Retinal pigment epithelial cell (primary cell): ENCODE measurements around the gene TBCC.
"Not testable (repeated sequence)": the region's sequence is repeated elsewhere in the genome, so short reads cannot be mapped to it uniquely, and the experiment has no call there.

Experiments used
- DNase-seq: peaks from one replicate; pipeline ENCODE4 v3.0.0-alpha.2; 2010; ENCODE audit warnings: low read depth
- H3K4me3 ChIP-seq: 2 replicates; pipeline ENCODE4 v1.5.1; 2011; ENCODE audit warnings: mild to moderate bottlenecking, low read length, control low read depth, moderate library complexity
- CTCF ChIP-seq: conservative IDR thresholded peaks from 2 replicates; pipeline ENCODE4 v1.5.1; 2011; ENCODE audit warnings: low read depth, low read length, control low read depth, inconsistent platforms

TBCC gene

GRCh38 chr6:42707595-42707994 lies 38.3 kb downstream of the TBCC start:
- H3K4me3 ChIP-seq: no peak overlapping the region
- TF ChIP-seq CTCF: no peak
- DNase-seq: no peak

- H3K4me3 ChIP-seq: no peak overlapping the region
- TF ChIP-seq CTCF: no peak
These were observed 40.9 kb downstream of the TBCC start for GRCh38 chr6:42704937-42705374.

GRCh38 chr6:42704251-42704936 lies 41.5 kb downstream of the TBCC start:
- H3K4me3 ChIP-seq: no peak overlapping the region
- no peak for DNase-seq
- no peak for TF ChIP-seq CTCF

More at GRCh38 chr6:42704937-42705374, 40.9 kb downstream of the TBCC start:
- DNase-seq: no peak

GRCh38 chr6:42702786-42703185 lies 43.1 kb downstream of the TBCC start:
- not testable (repeated sequence) for H3K4me3 ChIP-seq, DNase-seq

GRCh38 chr6:42702200-42702599 lies 43.7 kb downstream of the TBCC start:
- H3K4me3 ChIP-seq: no peak overlapping the region
- no peak for TF ChIP-seq CTCF
- no peak for DNase-seq

- H3K4me3 ChIP-seq: no peak overlapping the region
- no peak for TF ChIP-seq CTCF
- DNase-seq: no peak
These were observed 47.7 kb downstream of the TBCC start for GRCh38 chr6:42698217-42698616.

GRCh38 chr6:42697268-42697655 lies 48.6 kb downstream of the TBCC start:
- H3K4me3 ChIP-seq: no peak overlapping the region
- no peak for DNase-seq
- TF ChIP-seq CTCF: no peak
